22Rv1 (cell line): ENCODE measurements around the gene USP48.

Experiments
- H3K27ac ChIP-seq: fragments of 450-650 bp; 2 replicates; pipeline ENCODE4 v1.5.1; 2017
- CTCF ChIP-seq: fragments of 450-650 bp; IDR thresholded peaks from 2 replicates; pipeline ENCODE4 v1.5.1; 2017; ENCODE audit warnings: mild to moderate bottlenecking
- ZFX ChIP-seq: fragments of 450-650 bp; IDR thresholded peaks from 2 replicates; pipeline ENCODE4 v1.6.1; 2017; ENCODE audit warnings: antibody characterized with exemption, borderline replicate concordance

USP48 gene

DNA sequence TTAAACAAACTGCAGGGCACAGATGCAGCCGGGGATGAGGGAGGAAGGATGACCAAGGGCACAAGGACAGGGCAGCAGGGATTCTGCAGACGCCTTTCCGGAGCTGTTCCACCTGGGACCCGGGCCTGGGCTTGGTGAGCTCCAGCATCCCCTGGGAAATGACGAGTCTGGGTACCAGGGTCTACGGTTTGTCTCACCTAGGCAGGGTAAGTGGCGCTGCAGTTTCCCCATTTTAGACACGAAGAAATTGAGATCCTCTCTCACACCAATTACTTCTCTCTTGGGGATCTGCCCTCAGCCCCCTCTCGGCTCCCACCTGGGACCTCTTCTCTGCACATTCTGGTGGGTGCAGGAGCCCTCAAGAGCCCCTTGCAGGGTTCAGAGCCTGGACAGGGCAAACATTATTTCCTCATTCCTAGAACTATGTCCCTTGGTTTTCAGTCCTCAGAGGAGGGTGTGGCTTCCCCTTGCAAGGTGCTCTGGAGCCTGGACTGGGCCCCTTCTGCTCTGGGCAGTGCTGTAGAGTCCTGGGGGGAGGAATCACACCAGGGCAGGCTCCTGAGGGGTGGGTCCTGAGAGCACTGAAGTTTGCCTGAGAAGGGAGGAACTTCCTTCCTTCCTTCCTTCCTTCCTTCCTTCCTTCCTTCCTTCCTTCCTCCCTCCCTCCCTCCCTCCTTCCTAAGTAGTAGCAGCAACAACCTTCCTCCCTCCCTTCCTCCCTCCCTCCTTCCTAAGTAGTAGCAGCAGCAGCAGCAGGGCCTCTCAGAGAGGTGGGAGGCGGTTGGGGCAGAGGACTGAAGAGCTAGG lies 129.8 kb downstream of the USP48 start:
- no peak for TF ChIP-seq ZFX
- TF ChIP-seq CTCF, result no peak

GRCh38 chr1:21652101-21652936 lies 130.6 kb downstream of the USP48 start:
- peak overlapping the region; percentile 58 for H3K27ac ChIP-seq
- no peak for TF ChIP-seq CTCF
- no peak for TF ChIP-seq ZFX

More for the DNA sequence above, 129.8 kb downstream of the USP48 start:
- H3K27ac ChIP-seq, result peak overlapping the region; percentile 58

DNA sequence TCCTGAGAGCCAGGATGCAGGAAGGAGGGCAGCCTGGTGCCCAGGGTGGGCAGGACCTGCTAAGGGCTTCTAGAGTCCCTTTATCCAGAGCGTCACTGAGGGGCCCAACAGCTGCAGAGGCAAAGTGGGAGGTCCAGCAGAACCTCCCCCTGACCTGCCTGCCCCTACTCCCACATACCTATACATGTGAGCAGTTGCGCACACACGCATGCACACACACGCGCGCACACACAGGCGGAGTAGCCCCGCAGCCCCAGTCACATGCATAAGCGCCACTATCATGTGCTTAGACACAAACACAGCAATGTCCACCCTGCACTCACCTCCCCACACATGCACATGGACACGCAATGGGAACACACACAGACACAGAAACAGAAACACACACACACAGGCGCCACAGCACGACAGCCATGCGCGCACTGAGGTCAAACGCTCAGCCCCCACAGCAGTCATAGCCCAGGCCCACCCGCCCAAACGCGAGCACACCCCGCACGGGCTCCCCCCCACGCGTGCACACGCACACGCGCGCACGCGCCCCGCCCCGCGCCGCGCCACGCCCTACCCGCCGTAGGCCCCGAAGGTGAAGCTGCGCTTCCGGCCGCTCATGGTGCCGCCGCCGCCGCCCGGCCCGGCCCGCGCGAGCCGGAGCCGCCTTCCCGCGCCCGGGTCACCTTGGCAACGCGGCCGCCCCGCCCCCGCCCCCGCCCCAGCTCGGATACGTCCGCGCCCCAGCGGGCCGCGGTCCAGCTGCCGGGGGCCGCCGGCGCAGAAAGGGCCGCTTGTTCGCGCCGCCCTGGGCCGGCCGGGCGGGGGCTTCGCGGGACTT lies 131.5 kb downstream of the USP48 start:
- no peak for TF ChIP-seq ZFX
- TF ChIP-seq CTCF, result no peak
- peak overlapping the region; percentile 58 for H3K27ac ChIP-seq

DNA sequence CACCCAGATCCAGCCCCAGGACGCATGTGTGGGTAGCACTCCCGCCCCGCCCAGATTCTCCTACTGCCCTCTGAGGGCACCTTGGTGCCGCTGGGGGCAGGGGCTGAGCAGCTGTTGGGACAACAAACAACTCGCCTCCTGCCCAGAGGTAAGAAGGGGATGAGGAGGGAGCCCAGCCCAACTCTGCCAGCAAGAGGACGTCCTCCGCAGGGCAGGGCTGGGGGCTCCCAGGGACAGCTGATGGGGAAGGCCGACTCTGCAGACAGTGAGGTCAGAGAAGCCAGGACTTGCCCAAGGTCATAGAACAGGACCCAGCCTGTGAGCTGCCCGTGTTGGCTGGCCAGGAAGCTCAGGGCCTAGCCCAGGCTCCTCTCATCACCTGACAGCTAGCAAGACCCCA lies 132.5 kb downstream of the USP48 start:
- no peak for TF ChIP-seq CTCF
- no peak for TF ChIP-seq ZFX
- peak overlapping the region; percentile 58 for H3K27ac ChIP-seq

DNA sequence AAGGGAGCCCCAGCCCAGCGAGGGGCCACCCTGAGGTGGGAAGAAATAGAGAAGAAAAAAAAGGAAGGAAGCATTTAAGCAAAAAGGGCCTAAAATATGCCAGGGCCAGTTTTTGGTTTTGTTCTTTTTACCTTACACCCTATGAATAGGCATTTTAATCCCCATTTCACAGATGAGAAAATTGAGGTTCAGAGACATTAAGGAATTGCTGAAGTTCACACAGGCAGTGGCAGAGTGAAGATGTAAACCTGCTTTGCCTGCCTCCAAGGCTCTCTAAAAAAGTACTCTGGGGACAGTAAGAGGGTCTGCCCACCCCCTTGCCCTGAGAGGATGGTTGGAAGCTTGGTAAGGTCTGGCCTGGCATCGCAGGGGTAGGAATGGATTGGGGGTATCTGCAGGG lies 133.6 kb downstream of the USP48 start:
- TF ChIP-seq CTCF (no peak), ZFX (no peak)

DNA sequence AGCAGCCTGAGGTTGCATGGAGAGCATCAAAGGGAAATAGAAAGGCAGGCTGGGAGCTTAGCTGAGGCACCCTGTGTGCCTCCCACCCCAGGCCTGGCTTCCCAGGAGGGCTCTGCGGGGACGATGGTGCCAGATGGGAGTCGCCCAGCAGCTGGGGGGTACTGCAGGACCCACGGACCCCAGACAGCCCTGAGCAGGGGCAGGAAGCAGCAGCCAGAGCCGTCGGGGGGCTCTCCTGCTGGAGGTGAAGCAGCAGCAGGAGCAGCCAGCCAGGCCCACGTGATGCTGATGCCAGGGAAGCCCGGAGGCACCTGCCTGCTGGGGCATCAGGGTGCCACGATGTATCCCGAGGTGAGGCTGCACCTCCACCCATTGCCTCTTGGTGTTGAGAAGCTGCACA lies 134.2 kb downstream of the USP48 start:
- no peak overlapping the region for H3K27ac ChIP-seq
- TF ChIP-seq CTCF, result no peak
- TF ChIP-seq ZFX, result no peak

More for the DNA sequence above, 133.6 kb downstream of the USP48 start:
- no peak overlapping the region for H3K27ac ChIP-seq
